A549 (cell line): ENCODE results near the gene TAF6L.

Source experiments
- CTCF ChIP-seq: fragments of >200 bp; sonication (Bioruptor Twin); formaldehyde crosslinking; IDR thresholded peaks from 3 replicates; pipeline ENCODE4 v1.5.1; 2016
- EP300 ChIP-seq, 2 experiments: fragments of >200 bp; sonication (Bioruptor Twin); formaldehyde crosslinking; IDR thresholded peaks; 2 replicates in 1 of 2; 3 replicates in 1 of 2; pipeline ENCODE4 v1.6.1; 2016 to 2017
- FOSB ChIP-seq: fragments of 250-450 bp; sonication (Bioruptor Pico); IDR thresholded peaks from 2 replicates; pipeline ENCODE4 v1.5.0; 2020; ENCODE audit warnings: mild to moderate bottlenecking, moderate library complexity
- HOXA7 ChIP-seq: fragments of 250-450 bp; sonication (Bioruptor Pico); IDR thresholded peaks from 2 replicates; pipeline ENCODE4 v1.5.0; 2020; ENCODE audit warnings: mild to moderate bottlenecking, moderate library complexity
- MAZ ChIP-seq: fragments of 150-350 bp; IDR thresholded peaks from 2 replicates; pipeline ENCODE4 v1.6.1; 2014; ENCODE audit warnings: antibody characterized with exemption, low read depth, low read length, borderline replicate concordance
- NFE2L2 ChIP-seq: fragments of 150-350 bp; conservative IDR thresholded peaks from 2 replicates; pipeline ENCODE4 v1.6.1; 2014; ENCODE audit warnings: low read length
- POLR2A ChIP-seq: IDR thresholded peaks from 2 replicates; pipeline ENCODE4 v1.6.1; 2012; ENCODE audit warnings: mild to moderate bottlenecking, low read length
- RFX5 ChIP-seq: fragments of 450-650 bp; IDR thresholded peaks from 2 replicates; pipeline ENCODE4 v1.7.1; 2014; ENCODE audit warnings: antibody characterized with exemption, mild to moderate bottlenecking, moderate library complexity
- RNF2 ChIP-seq: fragments of 200-600 bp; sonication (generic); IDR thresholded peaks from 2 replicates; pipeline ENCODE4 v1.6.1; 2016; ENCODE audit warnings: low read depth, mild to moderate bottlenecking, antibody characterized with exemption, moderate library complexity, borderline replicate concordance
- TF ChIP-seq, protein P1 (sequence below): fragments of 150-350 bp; IDR thresholded peaks from 2 replicates; pipeline ENCODE4 v1.6.1; 2014; ENCODE audit warnings: low read depth, mild to moderate bottlenecking, low read length
- TF ChIP-seq, protein P2 (sequence below): fragments of 200-600 bp; sonication (generic); IDR thresholded peaks from 2 replicates; pipeline ENCODE4 v1.6.1; 2016; ENCODE audit warnings: antibody characterized with exemption, mild to moderate bottlenecking, moderate library complexity

DNA sequence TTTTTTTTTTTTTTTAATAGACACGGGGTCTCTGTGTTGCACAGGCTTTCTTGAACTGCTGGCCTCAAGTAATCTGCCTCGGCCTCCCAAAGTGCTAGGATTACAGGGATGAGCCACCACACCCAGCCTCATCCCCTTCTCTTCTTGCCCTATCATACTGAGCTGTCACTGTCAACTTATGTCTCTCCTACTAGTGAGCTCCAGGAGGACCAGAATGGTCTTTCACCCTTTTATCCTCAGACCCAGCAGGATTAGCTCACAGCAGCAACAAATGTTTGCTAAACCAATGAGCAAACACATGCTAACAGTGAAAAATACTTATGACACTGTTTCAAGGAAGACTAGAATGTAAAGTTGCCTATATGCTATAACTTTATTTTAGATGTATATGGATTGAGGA is 40.5 kb downstream of the TAF6L start:
- TF ChIP-seq NFE2L2 (no peak), MAZ (no peak), EP300 (IDR thresholded peaks at IDR 0.05) (no peak), POLR2A (no peak), CTCF (no peak), FOSB (CRISPR knock-in tag) (no peak), RNF2 (no peak), RFX5 (no peak), HOXA7 (CRISPR knock-in tag) (no peak)
- TF ChIP-seq, protein P1, sequence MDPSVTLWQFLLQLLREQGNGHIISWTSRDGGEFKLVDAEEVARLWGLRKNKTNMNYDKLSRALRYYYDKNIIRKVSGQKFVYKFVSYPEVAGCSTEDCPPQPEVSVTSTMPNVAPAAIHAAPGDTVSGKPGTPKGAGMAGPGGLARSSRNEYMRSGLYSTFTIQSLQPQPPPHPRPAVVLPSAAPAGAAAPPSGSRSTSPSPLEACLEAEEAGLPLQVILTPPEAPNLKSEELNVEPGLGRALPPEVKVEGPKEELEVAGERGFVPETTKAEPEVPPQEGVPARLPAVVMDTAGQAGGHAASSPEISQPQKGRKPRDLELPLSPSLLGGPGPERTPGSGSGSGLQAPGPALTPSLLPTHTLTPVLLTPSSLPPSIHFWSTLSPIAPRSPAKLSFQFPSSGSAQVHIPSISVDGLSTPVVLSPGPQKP: no peak
- TF ChIP-seq, protein P2, sequence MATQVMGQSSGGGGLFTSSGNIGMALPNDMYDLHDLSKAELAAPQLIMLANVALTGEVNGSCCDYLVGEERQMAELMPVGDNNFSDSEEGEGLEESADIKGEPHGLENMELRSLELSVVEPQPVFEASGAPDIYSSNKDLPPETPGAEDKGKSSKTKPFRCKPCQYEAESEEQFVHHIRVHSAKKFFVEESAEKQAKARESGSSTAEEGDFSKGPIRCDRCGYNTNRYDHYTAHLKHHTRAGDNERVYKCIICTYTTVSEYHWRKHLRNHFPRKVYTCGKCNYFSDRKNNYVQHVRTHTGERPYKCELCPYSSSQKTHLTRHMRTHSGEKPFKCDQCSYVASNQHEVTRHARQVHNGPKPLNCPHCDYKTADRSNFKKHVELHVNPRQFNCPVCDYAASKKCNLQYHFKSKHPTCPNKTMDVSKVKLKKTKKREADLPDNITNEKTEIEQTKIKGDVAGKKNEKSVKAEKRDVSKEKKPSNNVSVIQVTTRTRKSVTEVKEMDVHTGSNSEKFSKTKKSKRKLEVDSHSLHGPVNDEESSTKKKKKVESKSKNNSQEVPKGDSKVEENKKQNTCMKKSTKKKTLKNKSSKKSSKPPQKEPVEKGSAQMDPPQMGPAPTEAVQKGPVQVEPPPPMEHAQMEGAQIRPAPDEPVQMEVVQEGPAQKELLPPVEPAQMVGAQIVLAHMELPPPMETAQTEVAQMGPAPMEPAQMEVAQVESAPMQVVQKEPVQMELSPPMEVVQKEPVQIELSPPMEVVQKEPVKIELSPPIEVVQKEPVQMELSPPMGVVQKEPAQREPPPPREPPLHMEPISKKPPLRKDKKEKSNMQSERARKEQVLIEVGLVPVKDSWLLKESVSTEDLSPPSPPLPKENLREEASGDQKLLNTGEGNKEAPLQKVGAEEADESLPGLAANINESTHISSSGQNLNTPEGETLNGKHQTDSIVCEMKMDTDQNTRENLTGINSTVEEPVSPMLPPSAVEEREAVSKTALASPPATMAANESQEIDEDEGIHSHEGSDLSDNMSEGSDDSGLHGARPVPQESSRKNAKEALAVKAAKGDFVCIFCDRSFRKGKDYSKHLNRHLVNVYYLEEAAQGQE: no peak
